ENCODE measurements around the gene PAPPA2.

DNA sequence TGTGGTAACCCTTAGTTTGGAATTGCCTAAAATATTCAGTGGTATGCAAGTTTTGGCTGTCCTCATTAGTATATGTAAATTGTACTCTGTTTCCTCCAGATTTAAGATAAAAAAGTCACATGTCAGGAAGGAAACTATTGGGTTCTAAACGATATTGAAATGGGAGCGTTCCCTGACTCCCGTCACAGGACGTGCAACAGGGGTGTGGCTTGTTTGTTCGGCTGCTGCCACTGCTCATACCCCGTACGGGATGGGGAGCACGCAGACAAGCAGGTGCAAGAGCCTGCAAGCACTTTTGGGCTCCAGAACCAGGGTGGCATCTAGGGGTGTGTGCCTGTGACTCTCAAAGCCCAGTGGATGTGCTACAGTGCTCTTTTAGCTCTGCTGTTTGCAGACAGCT lies 6.2 kb upstream of the PAPPA2 start:
- TF ChIP-seq, protein P1, sequence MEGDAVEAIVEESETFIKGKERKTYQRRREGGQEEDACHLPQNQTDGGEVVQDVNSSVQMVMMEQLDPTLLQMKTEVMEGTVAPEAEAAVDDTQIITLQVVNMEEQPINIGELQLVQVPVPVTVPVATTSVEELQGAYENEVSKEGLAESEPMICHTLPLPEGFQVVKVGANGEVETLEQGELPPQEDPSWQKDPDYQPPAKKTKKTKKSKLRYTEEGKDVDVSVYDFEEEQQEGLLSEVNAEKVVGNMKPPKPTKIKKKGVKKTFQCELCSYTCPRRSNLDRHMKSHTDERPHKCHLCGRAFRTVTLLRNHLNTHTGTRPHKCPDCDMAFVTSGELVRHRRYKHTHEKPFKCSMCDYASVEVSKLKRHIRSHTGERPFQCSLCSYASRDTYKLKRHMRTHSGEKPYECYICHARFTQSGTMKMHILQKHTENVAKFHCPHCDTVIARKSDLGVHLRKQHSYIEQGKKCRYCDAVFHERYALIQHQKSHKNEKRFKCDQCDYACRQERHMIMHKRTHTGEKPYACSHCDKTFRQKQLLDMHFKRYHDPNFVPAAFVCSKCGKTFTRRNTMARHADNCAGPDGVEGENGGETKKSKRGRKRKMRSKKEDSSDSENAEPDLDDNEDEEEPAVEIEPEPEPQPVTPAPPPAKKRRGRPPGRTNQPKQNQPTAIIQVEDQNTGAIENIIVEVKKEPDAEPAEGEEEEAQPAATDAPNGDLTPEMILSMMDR (IDR thresholded peaks at IDR 0.05) = no peak
- TF ChIP-seq POLR2A (IDR thresholded peaks at IDR 0.05) = no peak
- TF ChIP-seq EP300 (IDR thresholded peaks at IDR 0.05) = no peak
- TF ChIP-seq POLR2AphosphoS5 (IDR thresholded peaks at IDR 0.05) = no peak
